Osteoblast (primary cell): ENCODE results near the gene PTPRD. TPM values are rescaled to one million over a fixed set of nuclear protein-coding genes. Genes with fewer than 3 reads are reported as not detected.

Source experiments
- DNase-seq: peaks from one replicate; pipeline ENCODE4 v3.0.0; 2011; ENCODE audit warnings: low spot score, mixed read lengths; ENCODE audit not compliant: insufficient read length; ENCODE audit errors: missing footprints
- H2AFZ ChIP-seq: 2 replicates; pipeline ENCODE4 v1.6.0; 2011; ENCODE audit warnings: mild to moderate bottlenecking, low read length
- H3K27ac ChIP-seq: 2 replicates; pipeline ENCODE4 v1.5.1; 2011; ENCODE audit warnings: mild to moderate bottlenecking, low read depth, low read length, moderate library complexity
- H3K27me3 ChIP-seq: 2 replicates; pipeline ENCODE4 v1.6.0; 2012; ENCODE audit warnings: mild to moderate bottlenecking, control low read depth, inconsistent platforms, low read length, moderate library complexity; ENCODE audit not compliant: insufficient read depth
- H3K36me3 ChIP-seq: 2 replicates; pipeline ENCODE4 v1.5.1; 2011; ENCODE audit warnings: mild to moderate bottlenecking, low read length, control low read depth, moderate library complexity; ENCODE audit not compliant: insufficient read depth
- H3K4me1 ChIP-seq: 2 replicates; pipeline ENCODE4 v1.5.1; 2011; ENCODE audit warnings: mild to moderate bottlenecking, low read length, control low read depth, moderate library complexity; ENCODE audit not compliant: insufficient read depth
- H3K4me2 ChIP-seq: 2 replicates; pipeline ENCODE4 v1.6.0; 2011; ENCODE audit warnings: mild to moderate bottlenecking, low read length; ENCODE audit not compliant: insufficient read depth
- H3K4me3 ChIP-seq: fragments of 200-600 bp; sonication (generic); 3 replicates; pipeline ENCODE4 v1.5.1; 2012; ENCODE audit warnings: mild to moderate bottlenecking, low read length, inconsistent platforms; ENCODE audit not compliant: insufficient read depth
- H3K79me2 ChIP-seq: 2 replicates; pipeline ENCODE4 v1.6.0; 2012; ENCODE audit warnings: mild to moderate bottlenecking, low read length, control low read depth, inconsistent platforms; ENCODE audit not compliant: insufficient read depth
- H3K9me3 ChIP-seq: 2 replicates; pipeline ENCODE4 v1.5.1; 2011; ENCODE audit warnings: low read depth, low read length, control low read depth
- H4K20me1 ChIP-seq: 2 replicates; pipeline ENCODE4 v1.6.0; 2012; ENCODE audit warnings: mild to moderate bottlenecking, low read length, control low read depth; ENCODE audit not compliant: insufficient read depth
- total RNA-seq: library from RNA; depleted of rRNA; stranded (reverse); fragments of >200 nt; gene quantifications from 2 replicates; pipeline ENCODE4 v1.2.3, GENCODE V29; 2012
- TF ChIP-seq, protein P1 (sequence below): IDR thresholded peaks from 2 replicates; pipeline ENCODE4 v1.5.1; 2011; ENCODE audit warnings: mild to moderate bottlenecking, low read depth, low read length, moderate library complexity; ENCODE audit errors: extremely low read depth

Gene PTPRD
- total RNA-seq, 1 donor: 23.9 TPM

DNA sequence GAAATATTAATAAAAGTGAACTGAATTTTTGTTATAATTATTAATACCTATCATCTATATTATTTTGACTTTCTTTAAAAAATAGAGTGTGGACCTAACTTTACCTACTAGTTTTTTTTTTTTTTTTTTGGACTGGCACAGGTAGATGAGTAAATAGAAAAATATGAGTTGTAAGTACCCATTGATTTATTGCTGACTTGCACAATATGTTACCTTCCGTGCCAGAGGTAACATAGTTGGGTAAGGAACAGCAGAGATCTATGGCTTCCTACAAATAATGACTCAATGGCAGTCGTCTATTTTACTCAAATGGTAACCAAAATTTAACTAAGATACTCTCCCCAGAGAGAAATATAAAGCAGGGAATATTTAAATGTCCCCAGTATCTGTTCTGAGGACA lies 1212.8 kb downstream of the PTPRD start:
- no peaks in the 10 kb centered on the region for H3K27me3 ChIP-seq
- TF ChIP-seq, protein P1, sequence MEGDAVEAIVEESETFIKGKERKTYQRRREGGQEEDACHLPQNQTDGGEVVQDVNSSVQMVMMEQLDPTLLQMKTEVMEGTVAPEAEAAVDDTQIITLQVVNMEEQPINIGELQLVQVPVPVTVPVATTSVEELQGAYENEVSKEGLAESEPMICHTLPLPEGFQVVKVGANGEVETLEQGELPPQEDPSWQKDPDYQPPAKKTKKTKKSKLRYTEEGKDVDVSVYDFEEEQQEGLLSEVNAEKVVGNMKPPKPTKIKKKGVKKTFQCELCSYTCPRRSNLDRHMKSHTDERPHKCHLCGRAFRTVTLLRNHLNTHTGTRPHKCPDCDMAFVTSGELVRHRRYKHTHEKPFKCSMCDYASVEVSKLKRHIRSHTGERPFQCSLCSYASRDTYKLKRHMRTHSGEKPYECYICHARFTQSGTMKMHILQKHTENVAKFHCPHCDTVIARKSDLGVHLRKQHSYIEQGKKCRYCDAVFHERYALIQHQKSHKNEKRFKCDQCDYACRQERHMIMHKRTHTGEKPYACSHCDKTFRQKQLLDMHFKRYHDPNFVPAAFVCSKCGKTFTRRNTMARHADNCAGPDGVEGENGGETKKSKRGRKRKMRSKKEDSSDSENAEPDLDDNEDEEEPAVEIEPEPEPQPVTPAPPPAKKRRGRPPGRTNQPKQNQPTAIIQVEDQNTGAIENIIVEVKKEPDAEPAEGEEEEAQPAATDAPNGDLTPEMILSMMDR: no peak
- no peaks in the 10 kb centered on the region for H3K36me3 ChIP-seq
- no peak overlapping the region for H3K4me3 ChIP-seq
- H4K20me1 ChIP-seq: no peaks in the 10 kb centered on the region
- no peaks in the 10 kb centered on the region for H3K79me2 ChIP-seq
- H2AFZ ChIP-seq: no peak overlapping the region
- H3K4me1 ChIP-seq: no peaks in the 10 kb centered on the region
- no peak for DNase-seq
- no peaks in the 10 kb centered on the region for H3K9me3 ChIP-seq
- H3K4me2 ChIP-seq: no peak overlapping the region
- no peak overlapping the region for H3K27ac ChIP-seq

DNA sequence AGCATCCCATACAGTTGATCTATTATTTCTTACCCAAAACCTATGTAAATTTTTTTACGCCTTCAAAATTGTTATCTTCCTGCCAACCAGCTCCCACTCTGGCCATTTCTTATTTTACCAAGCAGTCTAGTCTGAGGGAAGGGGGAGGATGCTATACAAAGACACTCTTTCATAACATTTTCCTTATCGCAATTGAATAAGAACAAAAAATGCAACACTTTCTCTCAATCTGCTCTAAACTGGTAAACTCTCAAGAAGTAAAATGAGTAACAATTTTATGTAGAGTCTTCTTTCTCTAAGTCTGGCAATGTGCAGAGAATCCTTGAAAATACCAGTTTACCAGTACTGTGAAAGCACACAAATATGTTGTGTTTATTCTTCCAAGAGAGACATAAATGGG lies 1216.3 kb downstream of the PTPRD start:
- Histone ChIP-seq H3K4me3 (no peak overlapping the region), H3K9me3 (peaks cover 2% of the 10 kb centered on the region), H3K79me2 (no peaks in the 10 kb centered on the region), H3K4me2 (no peak overlapping the region), H2AFZ (no peak overlapping the region), H3K27me3 (no peaks in the 10 kb centered on the region), H3K4me1 (no peaks in the 10 kb centered on the region), H3K36me3 (no peaks in the 10 kb centered on the region), H4K20me1 (no peaks in the 10 kb centered on the region), H3K27ac (no peak overlapping the region)
- DNase-seq: no peak
- TF ChIP-seq, protein P1: no peak

DNA sequence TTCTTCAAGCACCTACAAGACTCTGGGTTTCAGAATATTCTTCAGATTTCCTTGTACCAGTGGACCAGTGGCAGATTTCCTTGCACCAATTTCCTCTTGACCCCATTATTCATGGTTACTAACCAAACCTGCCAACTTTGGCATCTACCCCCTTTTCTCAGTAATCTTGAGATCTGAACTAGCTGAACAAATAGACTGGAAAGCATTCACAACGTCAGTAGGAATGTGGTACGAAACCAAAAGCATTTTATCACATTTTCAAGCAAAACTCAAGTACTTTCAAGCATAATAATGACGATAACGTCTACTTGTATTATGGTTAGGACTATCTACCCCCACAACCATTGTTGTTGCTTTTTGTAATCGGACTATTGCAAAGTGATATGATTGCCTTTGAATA lies 1217.3 kb downstream of the PTPRD start:
- Histone ChIP-seq H3K4me1 (no peaks in the 10 kb centered on the region), H3K27ac (no peak overlapping the region), H3K9me3 (peaks cover 2% of the 10 kb centered on the region), H4K20me1 (no peaks in the 10 kb centered on the region), H3K4me2 (no peak overlapping the region), H3K27me3 (no peaks in the 10 kb centered on the region), H3K4me3 (no peak overlapping the region), H3K36me3 (no peaks in the 10 kb centered on the region), H2AFZ (no peak overlapping the region), H3K79me2 (no peaks in the 10 kb centered on the region)
- TF ChIP-seq, protein P1: no peak
- DNase-seq: no peak

DNA sequence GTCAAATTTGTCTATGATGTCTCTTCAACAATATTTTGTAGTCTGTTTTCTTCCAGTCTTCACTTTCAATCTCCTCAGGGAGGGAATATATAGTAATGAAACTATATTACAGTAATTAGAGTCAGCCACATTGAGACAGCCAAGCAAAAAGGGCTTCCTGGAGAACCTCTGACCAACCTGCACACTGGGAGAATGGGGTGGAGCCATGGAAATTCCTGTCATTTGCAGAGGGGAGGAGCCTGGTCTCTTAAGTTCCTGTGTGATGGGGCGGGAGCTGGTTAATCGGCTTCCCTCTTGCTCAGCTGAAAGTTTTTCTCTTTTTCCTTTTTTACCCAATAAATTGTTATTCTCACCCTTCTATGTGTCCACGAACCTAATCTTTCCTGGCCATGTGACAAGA lies 1220.0 kb downstream of the PTPRD start:
- Histone ChIP-seq H3K4me3 (no peak overlapping the region), H4K20me1 (no peaks in the 10 kb centered on the region), H3K4me2 (no peak overlapping the region), H3K27me3 (no peaks in the 10 kb centered on the region), H3K4me1 (no peaks in the 10 kb centered on the region), H3K79me2 (no peaks in the 10 kb centered on the region), H3K36me3 (no peaks in the 10 kb centered on the region), H3K9me3 (peaks cover 2% of the 10 kb centered on the region), H3K27ac (no peak overlapping the region), H2AFZ (no peak overlapping the region)
- DNase-seq: no peak
- TF ChIP-seq, protein P1: no peak
